22Rv1 (cell line): Measurements from ENCODE around the gene GOLGA5.
"Not testable (repeated sequence)": the region's sequence is repeated elsewhere in the genome, so short reads cannot be mapped to it uniquely, and the experiment has no call there.

Source experiments
- H3K27ac ChIP-seq: fragments of 450-650 bp; 2 replicates; pipeline ENCODE4 v1.5.1; 2017
- ZFX ChIP-seq: fragments of 450-650 bp; IDR thresholded peaks from 2 replicates; pipeline ENCODE4 v1.6.1; 2017; ENCODE audit warnings: antibody characterized with exemption, borderline replicate concordance
- TF ChIP-seq, protein P1 (sequence below): fragments of 450-650 bp; IDR thresholded peaks from 2 replicates; pipeline ENCODE4 v1.5.1; 2017; ENCODE audit warnings: mild to moderate bottlenecking

The GOLGA5 gene

GRCh38 chr14:92768795-92769194 is 25.3 kb upstream of the GOLGA5 start:
- TF ChIP-seq, protein P1, sequence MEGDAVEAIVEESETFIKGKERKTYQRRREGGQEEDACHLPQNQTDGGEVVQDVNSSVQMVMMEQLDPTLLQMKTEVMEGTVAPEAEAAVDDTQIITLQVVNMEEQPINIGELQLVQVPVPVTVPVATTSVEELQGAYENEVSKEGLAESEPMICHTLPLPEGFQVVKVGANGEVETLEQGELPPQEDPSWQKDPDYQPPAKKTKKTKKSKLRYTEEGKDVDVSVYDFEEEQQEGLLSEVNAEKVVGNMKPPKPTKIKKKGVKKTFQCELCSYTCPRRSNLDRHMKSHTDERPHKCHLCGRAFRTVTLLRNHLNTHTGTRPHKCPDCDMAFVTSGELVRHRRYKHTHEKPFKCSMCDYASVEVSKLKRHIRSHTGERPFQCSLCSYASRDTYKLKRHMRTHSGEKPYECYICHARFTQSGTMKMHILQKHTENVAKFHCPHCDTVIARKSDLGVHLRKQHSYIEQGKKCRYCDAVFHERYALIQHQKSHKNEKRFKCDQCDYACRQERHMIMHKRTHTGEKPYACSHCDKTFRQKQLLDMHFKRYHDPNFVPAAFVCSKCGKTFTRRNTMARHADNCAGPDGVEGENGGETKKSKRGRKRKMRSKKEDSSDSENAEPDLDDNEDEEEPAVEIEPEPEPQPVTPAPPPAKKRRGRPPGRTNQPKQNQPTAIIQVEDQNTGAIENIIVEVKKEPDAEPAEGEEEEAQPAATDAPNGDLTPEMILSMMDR, result no peak
- TF ChIP-seq ZFX, result no peak
- no peak overlapping the region for H3K27ac ChIP-seq

DNA sequence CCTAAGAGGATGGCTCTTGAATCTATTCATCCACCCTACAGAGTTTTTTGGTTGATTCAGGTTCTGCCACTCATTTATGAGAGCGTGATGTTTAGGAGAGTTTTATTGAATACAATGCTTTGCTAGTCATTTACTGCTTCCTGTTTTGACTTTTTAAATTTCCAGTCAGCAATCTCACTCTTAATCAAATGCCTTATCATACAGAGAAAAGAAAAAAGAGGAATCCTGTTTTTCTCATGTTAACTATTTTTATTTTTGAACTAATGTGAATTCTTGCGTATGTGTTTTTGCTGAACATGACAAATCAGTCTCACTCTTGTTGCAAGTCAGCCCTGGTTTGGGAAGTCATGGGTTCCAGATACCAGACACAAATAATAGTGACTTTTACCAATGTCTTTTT is 23.6 kb upstream of the GOLGA5 start:
- TF ChIP-seq ZFX, result no peak
- TF ChIP-seq, protein P1, result no peak
- H3K27ac ChIP-seq, result no peak overlapping the region

DNA sequence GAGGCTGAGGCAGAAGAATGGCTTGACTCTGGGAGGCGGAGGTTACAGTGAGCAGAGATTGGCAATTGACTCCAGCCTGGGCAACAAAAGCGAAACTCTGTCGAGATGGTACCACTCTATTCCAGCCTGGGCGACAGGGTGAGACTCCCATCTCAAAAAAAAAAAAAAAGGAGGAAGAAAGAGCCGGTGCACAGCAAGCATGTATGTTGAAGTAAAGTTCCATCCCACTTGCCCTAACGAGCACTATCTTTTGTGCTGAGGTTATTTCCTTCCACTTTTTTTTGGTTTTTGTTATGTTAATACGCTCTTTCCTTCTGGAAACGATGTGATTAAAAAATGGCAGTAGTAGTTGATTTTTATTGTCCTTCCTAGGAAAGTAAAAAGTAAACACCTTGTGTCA is 19.5 kb upstream of the GOLGA5 start:
- no peak overlapping the region for H3K27ac ChIP-seq
- no peak for TF ChIP-seq ZFX
- TF ChIP-seq, protein P1, result no peak

DNA sequence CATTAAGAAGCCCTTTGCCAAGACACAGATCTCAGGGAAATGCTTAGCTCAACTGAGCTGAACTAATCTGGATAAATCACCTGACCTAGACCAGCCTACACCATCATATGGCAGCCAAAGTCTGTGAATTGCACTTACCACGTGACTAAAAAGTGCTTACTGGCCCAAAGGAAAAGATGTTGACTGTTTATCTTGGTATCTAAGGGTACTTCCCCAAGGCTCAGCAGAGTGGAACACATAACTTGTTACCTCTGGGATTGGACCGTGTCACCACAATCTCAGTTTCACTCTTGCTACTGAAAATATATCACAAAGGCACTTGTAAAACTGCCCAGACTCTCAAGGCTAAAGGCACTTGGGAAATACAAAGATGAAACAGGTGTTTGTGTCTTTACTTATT is 18.8 kb upstream of the GOLGA5 start:
- H3K27ac ChIP-seq, result not testable (repeated sequence)

GRCh38 chr14:92778868-92779565 is 15.1 kb upstream of the GOLGA5 start:
- not testable (repeated sequence) for H3K27ac ChIP-seq

DNA sequence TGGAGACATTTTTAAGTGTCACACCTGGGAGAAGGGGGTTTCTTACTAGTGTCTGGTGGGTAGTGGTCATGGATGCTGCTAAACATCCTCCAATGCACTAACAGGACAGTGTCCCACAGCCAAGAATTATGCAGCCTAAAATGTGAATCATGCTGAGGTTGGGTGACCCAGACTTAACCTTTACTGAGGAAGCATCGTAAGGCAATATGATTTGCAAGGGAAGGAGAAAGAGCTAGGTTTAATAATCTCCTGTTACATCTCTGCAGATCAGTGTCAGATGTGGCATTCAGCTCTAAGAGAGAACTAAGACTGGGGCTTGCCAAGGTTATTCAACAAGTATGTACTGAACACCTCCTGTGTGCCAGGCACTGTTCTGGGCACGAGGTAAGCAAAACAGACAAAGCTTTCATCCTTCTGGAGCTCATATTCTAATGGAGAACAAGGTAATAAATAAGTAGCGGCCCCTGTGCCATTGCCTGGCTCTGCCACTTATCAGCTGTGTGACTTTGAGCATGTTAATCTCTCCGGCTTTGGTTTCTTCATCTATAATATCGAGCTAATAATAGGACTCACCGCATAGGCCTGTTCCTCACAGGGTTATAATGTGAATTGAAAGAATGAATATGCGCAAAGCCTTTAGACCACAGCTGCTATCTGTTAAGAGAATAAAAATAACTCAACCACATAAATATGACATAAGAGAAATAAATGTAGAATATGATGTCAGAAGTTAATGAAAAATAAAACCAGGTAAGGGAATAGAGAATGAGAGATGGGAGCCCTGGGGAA is 13.5 kb upstream of the GOLGA5 start:
- H3K27ac ChIP-seq, result no peak overlapping the region
- TF ChIP-seq, protein P1, result no peak
- no peak for TF ChIP-seq ZFX

DNA sequence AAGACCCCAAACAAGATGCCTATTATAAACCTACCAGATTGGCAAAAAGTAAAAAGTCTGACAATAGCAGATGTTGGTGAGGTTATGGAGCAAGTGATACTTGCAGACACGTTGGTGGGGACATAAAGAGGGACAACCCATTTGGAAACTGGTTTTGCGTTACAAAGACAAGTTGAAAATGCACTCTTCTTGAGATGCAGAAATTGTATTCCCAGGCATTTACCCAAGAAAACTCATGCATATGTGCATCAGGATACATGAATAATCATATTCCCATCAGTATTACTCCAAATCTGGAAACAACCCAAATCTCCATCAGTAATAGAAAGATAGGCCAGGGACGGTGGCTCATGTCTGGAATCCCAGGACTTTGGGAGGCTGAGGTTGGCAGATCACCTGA is 12.8 kb upstream of the GOLGA5 start:
- TF ChIP-seq, protein P1, result no peak
- TF ChIP-seq ZFX, result no peak
- H3K27ac ChIP-seq, result no peak overlapping the region

GRCh38 chr14:92783813-92784431 is 10.2 kb upstream of the GOLGA5 start:
- H3K27ac ChIP-seq, result no peak overlapping the region
- TF ChIP-seq, protein P1, result peak; percentile 63
- no peak for TF ChIP-seq ZFX
